ENCODE data around the gene SLIT3.

DNA sequence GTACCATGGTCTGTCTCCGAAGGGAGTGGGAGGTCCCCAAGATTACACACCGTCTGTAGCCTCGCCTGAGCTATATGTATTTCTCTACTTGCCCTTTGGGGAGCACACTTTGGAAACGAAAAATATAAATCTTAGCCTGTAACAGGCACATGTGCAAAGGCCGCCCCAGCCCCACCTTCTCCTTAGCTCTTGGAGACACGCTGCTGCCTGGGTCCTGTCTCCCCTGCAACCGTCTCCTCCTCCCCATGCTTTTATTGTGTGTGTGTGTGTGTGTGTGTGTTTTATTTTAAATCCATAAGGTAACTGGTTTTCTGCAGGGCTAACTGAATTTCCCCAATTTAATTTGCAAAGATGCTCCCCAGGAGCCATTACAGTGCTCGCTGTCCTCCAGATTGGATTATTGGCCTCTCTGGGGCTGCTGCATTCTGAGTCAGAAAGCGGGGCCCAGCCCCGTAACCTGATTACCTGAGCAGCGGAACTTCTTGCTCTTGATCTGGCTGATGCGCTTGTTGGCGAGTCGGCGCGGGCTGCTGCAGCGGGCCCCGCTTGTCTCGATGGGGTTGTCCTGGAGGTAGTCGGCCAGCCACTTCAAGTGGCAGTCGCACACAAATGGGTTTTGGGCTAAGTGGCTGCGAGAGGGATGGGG is 528.5 kb downstream of the SLIT3 start:
- TF ChIP-seq, protein P1, sequence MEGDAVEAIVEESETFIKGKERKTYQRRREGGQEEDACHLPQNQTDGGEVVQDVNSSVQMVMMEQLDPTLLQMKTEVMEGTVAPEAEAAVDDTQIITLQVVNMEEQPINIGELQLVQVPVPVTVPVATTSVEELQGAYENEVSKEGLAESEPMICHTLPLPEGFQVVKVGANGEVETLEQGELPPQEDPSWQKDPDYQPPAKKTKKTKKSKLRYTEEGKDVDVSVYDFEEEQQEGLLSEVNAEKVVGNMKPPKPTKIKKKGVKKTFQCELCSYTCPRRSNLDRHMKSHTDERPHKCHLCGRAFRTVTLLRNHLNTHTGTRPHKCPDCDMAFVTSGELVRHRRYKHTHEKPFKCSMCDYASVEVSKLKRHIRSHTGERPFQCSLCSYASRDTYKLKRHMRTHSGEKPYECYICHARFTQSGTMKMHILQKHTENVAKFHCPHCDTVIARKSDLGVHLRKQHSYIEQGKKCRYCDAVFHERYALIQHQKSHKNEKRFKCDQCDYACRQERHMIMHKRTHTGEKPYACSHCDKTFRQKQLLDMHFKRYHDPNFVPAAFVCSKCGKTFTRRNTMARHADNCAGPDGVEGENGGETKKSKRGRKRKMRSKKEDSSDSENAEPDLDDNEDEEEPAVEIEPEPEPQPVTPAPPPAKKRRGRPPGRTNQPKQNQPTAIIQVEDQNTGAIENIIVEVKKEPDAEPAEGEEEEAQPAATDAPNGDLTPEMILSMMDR (IDR thresholded peaks at IDR 0.05): no peak
- TF ChIP-seq EZH2phosphoT487 (IDR thresholded peaks at IDR 0.05) (no peak), EZH2 (IDR thresholded peaks at IDR 0.05) (no peak)
